Osteoblast (primary cell): ENCODE data around the gene NPAS3. TPM values are rescaled to one million over a fixed set of nuclear protein-coding genes. Genes with fewer than 3 reads are reported as not detected.

Experiments used
- DNase-seq: peaks from one replicate; pipeline ENCODE4 v3.0.0; 2011; ENCODE audit warnings: low spot score, mixed read lengths; ENCODE audit not compliant: insufficient read length; ENCODE audit errors: missing footprints
- H2AFZ ChIP-seq: 2 replicates; pipeline ENCODE4 v1.6.0; 2011; ENCODE audit warnings: mild to moderate bottlenecking, low read length
- H3K27ac ChIP-seq: 2 replicates; pipeline ENCODE4 v1.5.1; 2011; ENCODE audit warnings: mild to moderate bottlenecking, low read depth, low read length, moderate library complexity
- H3K27me3 ChIP-seq: 2 replicates; pipeline ENCODE4 v1.6.0; 2012; ENCODE audit warnings: mild to moderate bottlenecking, control low read depth, inconsistent platforms, low read length, moderate library complexity; ENCODE audit not compliant: insufficient read depth
- H3K36me3 ChIP-seq: 2 replicates; pipeline ENCODE4 v1.5.1; 2011; ENCODE audit warnings: mild to moderate bottlenecking, low read length, control low read depth, moderate library complexity; ENCODE audit not compliant: insufficient read depth
- H3K4me1 ChIP-seq: 2 replicates; pipeline ENCODE4 v1.5.1; 2011; ENCODE audit warnings: mild to moderate bottlenecking, low read length, control low read depth, moderate library complexity; ENCODE audit not compliant: insufficient read depth
- H3K4me2 ChIP-seq: 2 replicates; pipeline ENCODE4 v1.6.0; 2011; ENCODE audit warnings: mild to moderate bottlenecking, low read length; ENCODE audit not compliant: insufficient read depth
- H3K4me3 ChIP-seq: fragments of 200-600 bp; sonication (generic); 3 replicates; pipeline ENCODE4 v1.5.1; 2012; ENCODE audit warnings: mild to moderate bottlenecking, low read length, inconsistent platforms; ENCODE audit not compliant: insufficient read depth
- H3K79me2 ChIP-seq: 2 replicates; pipeline ENCODE4 v1.6.0; 2012; ENCODE audit warnings: mild to moderate bottlenecking, low read length, control low read depth, inconsistent platforms; ENCODE audit not compliant: insufficient read depth
- H3K9me3 ChIP-seq: 2 replicates; pipeline ENCODE4 v1.5.1; 2011; ENCODE audit warnings: low read depth, low read length, control low read depth
- H4K20me1 ChIP-seq: 2 replicates; pipeline ENCODE4 v1.6.0; 2012; ENCODE audit warnings: mild to moderate bottlenecking, low read length, control low read depth; ENCODE audit not compliant: insufficient read depth
- CTCF ChIP-seq: IDR thresholded peaks from 2 replicates; pipeline ENCODE4 v1.5.1; 2011; ENCODE audit warnings: mild to moderate bottlenecking, low read depth, low read length, moderate library complexity; ENCODE audit errors: extremely low read depth
- total RNA-seq: library from RNA; depleted of rRNA; stranded (reverse); fragments of >200 nt; gene quantifications from 2 replicates; pipeline ENCODE4 v1.2.3, GENCODE V29; 2012

Gene NPAS3
- total RNA-seq, 1 donor: 0.72 TPM

GRCh38 chr14:33449268-33449667, 510.6 kb downstream of the NPAS3 start:
- H3K27ac ChIP-seq: no peak overlapping the region
- no peak for TF ChIP-seq CTCF
- H3K4me2 ChIP-seq: no peak overlapping the region
- no peak overlapping the region for H3K4me3 ChIP-seq
- H3K79me2 ChIP-seq: no peaks in the 10 kb centered on the region
- no peak for DNase-seq
- no peaks in the 10 kb centered on the region for H3K4me1 ChIP-seq
- H3K27me3 ChIP-seq: no peaks in the 10 kb centered on the region
- H2AFZ ChIP-seq: no peak overlapping the region
- no peaks in the 10 kb centered on the region for H3K36me3 ChIP-seq
- no peaks in the 10 kb centered on the region for H3K9me3 ChIP-seq
- no peaks in the 10 kb centered on the region for H4K20me1 ChIP-seq

GRCh38 chr14:33449703-33450395, 511.2 kb downstream of the NPAS3 start:
- H3K9me3 ChIP-seq: no peaks in the 10 kb centered on the region
- H3K27ac ChIP-seq: no peak overlapping the region
- DNase-seq: no peak
- H3K36me3 ChIP-seq: no peaks in the 10 kb centered on the region
- H3K4me2 ChIP-seq: no peak overlapping the region
- no peaks in the 10 kb centered on the region for H4K20me1 ChIP-seq
- H2AFZ ChIP-seq: no peak overlapping the region
- TF ChIP-seq CTCF: no peak
- H3K79me2 ChIP-seq: no peaks in the 10 kb centered on the region
- H3K4me3 ChIP-seq: no peak overlapping the region
- no peaks in the 10 kb centered on the region for H3K27me3 ChIP-seq
- no peaks in the 10 kb centered on the region for H3K4me1 ChIP-seq

GRCh38 chr14:33450416-33450815, 511.7 kb downstream of the NPAS3 start:
- H2AFZ ChIP-seq: no peak overlapping the region
- no peaks in the 10 kb centered on the region for H3K79me2 ChIP-seq
- no peak overlapping the region for H3K27ac ChIP-seq
- no peaks in the 10 kb centered on the region for H3K36me3 ChIP-seq
- no peak for DNase-seq
- no peaks in the 10 kb centered on the region for H3K27me3 ChIP-seq
- H4K20me1 ChIP-seq: no peaks in the 10 kb centered on the region
- H3K4me3 ChIP-seq: no peak overlapping the region
- no peak for TF ChIP-seq CTCF
- no peak overlapping the region for H3K4me2 ChIP-seq
- no peaks in the 10 kb centered on the region for H3K9me3 ChIP-seq
- H3K4me1 ChIP-seq: no peaks in the 10 kb centered on the region

- no peak for DNase-seq
- Histone ChIP-seq H2AFZ (no peak overlapping the region), H4K20me1 (no peaks in the 10 kb centered on the region), H3K27me3 (no peaks in the 10 kb centered on the region), H3K9me3 (no peaks in the 10 kb centered on the region), H3K36me3 (no peaks in the 10 kb centered on the region), H3K79me2 (no peaks in the 10 kb centered on the region), H3K4me1 (no peaks in the 10 kb centered on the region), H3K4me3 (no peak overlapping the region), H3K4me2 (no peak overlapping the region), H3K27ac (no peak overlapping the region)
- no peak for TF ChIP-seq CTCF
These were observed 512.5 kb downstream of the NPAS3 start for GRCh38 chr14:33451211-33451610.
